Nephron (organoid): Measurements from ENCODE around the gene CP.

ENCODE experiments used
- H3K27ac Mint-ChIP-seq, 3 experiments: 2 replicates each; pipeline ENCODE4 v1.8.0; 2020; ENCODE audit warnings: mixed read lengths in 3 of 3, mild to moderate bottlenecking in 2 of 3, moderate library complexity in 1 of 3
- H3K27me3 Mint-ChIP-seq: 2 replicates; pipeline ENCODE4 v1.8.0; 2021; ENCODE audit warnings: low read depth, mild to moderate bottlenecking, moderate library complexity, mixed read lengths
- H3K36me3 Mint-ChIP-seq: 2 replicates; pipeline ENCODE4 v1.8.0; 2020; ENCODE audit warnings: low read depth, mixed read lengths
- H3K4me1 Mint-ChIP-seq: 2 replicates; pipeline ENCODE4 v1.8.0; 2020; ENCODE audit warnings: mixed read lengths
- H3K4me3 Mint-ChIP-seq, 3 experiments: 2 replicates each; pipeline ENCODE4 v1.8.0; 2020; ENCODE audit warnings: mild to moderate bottlenecking in 3 of 3, mixed read lengths in 3 of 3, moderate library complexity in 2 of 3
- H3K9me3 Mint-ChIP-seq: 2 replicates; pipeline ENCODE4 v1.8.0; 2020; ENCODE audit warnings: mixed read lengths
- CTCF ChIP-seq, 3 experiments: fragments of 200-600 bp; sonication (generic); IDR thresholded peaks; one replicate each; pipeline ENCODE4 v1.5.0; 2021; ENCODE audit warnings: antibody characterized with exemption in 3 of 3; ENCODE audit not compliant: unreplicated experiment in 3 of 3

Gene CP

GRCh38 chr3:149122721-149123578, 98.7 kb downstream of the CP start:
- Mint-ChIP-seq H3K27ac (no peak overlapping the region), H3K4me1 (no peaks in the 10 kb centered on the region), H3K27me3 (no peaks in the 10 kb centered on the region), H3K9me3 (no peaks in the 10 kb centered on the region), H3K4me3 (no peak overlapping the region), H3K36me3 (no peaks in the 10 kb centered on the region)
- TF ChIP-seq CTCF (IDR thresholded peaks at IDR 0.05; ENCODE audit: unreplicated experiment in 3 of 3), result no peak
